Measurements from ENCODE around the gene LRRC14B. TPM values are rescaled to one million over a fixed set of nuclear protein-coding genes. Genes with fewer than 3 reads are reported as not detected.

Gene LRRC14B
- polyA plus RNA-seq (ENCODE audit: insufficient read depth in 1 of 5, insufficient read length in 5 of 5, low replicate concordance in 1 of 5) = 1 to 10 TPM in 1 of 5 donors, under 1 TPM in 2, not detected in 2; 0.14 to 1.6 (median 0.16) TPM
- long read RNA-seq, donor 1 = 0 reads
- long read RNA-seq, donor 2 = 0 reads
- long read RNA-seq, donor 3 = 0 reads
- long read RNA-seq, donor 4 = 0 reads
- long read RNA-seq, donor 5 = 0 reads
- long read RNA-seq, donor 6 = 0 reads
- long read RNA-seq, donor 7 = 0 reads
- long read RNA-seq, donor 8 = 0 reads

DNA sequence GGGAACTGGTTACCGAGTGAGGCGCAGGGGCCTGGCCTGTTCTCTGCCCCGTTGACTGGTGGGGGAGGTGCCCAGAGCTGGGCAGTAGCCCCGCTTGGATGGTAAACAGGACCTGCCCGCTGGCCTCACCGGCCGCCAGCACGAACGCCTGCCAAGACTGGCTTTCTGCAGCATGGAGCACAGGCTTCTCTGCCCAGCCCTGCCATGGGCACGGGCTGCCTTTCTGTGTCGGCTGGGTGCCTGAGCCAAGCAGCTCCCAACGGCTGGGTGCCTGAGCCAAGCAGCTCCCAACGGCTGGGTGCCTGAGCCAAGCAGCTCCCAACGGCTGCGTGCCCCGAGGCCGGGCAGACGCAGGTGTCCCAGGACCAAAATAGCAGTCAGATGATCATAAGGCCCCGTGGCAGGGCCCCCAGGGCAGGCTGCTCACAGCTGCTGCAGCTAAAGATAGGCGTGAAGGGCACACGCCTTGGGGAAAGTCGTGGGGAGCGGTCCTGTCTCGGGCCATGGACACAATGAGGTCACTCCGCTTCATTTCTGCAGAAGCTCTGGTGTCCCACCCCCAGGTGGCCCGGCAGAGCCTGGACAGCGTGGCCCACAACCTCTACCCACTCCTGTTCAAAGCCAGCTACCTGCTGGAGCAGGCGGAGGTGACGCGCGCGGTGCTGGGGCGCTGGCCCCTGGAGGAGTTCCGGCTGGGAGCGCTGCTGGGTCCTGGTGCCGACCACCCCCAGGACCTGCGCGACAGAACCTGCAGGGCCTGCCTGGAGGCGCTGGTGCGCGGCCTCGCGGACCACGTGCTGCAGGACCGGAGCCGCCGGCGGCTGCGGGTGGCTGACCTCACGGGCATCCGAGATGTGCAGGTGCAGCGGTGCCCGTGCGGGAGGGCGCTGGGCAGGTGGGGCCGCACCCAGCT is at the start of gene LRRC14B:
Gene LRRC14B, plus strand, starts transcription at position 460 of the 913 bp plus-strand sequence. Its CDS starts 44 bp downstream, at position 504.
- DNase-seq = no peak

DNA sequence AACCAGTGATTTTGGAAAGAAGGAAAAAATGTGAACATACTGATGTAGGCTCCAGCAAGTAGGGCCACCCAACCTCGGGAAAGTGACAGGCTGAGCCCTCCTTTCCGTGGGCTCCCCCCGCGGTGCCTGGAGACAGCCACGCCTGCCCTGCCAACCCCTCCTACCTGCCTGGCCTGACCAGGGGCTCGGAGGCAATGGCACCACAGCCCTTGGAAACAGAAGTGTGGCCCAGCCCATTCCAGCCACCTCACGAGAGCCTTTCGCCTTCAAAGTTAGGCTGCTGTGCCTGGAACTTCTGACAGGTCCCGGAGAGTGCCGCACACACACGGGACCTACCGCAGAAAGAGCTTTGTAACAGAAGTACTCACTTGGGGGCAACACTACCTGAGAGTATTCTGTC is 49.5 kb upstream of the LRRC14B start:
- no peak for DNase-seq

DNA sequence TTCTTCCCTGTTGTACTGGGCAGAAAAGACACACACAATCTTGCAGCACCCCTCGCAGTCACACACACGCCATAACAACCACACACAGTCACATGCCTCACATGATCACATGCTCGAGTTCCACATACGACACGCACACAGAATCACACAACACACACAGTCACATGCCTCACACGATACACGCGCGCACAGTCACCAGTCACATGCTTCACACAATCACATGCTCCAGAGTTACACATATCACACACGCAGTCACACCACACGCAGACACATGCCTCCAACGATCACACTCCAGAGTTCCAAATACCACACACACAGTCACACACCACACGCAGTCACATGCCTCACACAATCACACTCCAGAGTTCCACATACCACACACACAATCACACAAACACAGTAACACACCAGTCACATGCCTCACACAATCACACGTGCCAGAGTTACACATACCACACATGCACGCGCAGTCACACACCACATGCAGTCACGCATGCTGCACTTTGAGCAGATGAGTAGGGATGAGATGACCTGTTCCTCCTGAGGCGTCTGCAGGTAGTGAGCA is 49.0 kb upstream of the LRRC14B start:
- no peak for DNase-seq

- DNase-seq = no peak
Observed at GRCh38 chr5:143041-143440, 48.3 kb upstream of the LRRC14B start.

GRCh38 chr5:144941-145340 is 46.4 kb upstream of the LRRC14B start:
- no peak for DNase-seq

DNA sequence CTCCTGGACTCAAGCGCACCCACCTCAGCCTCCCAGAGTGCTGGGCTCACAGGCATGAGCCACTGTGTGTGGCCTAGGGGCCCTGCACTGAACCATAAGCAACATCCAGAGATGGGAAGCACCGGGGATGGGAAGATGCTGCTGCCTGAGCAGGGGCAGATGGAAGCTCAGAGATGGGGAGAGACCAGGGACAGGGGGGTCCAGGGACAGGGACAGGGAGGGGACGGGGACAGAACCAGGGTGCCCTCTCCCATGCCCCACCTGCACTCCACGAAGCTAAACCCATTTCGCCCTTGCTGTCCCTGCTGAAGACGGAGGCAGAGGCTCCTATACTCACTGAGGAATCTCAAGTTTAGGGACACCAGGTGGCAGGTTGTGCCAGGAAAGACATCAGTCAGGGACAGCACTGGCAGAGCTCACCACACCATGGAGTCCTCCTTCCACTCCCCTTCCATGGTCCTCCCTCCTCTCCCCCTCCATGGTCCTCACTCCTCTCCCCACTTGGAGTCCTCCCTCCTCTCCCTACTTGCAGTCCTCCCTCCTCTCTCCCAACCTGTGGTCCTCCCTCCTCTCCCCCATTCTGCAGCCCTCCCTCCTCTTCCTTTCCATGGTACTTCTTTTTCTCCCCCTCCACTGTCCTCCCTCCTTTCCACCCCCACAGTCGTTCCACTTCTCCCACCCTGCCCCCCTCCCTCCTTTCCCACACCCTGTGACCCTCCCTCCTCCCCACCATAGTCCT is 45.5 kb upstream of the LRRC14B start:
- DNase-seq = no peak

GRCh38 chr5:147751-148150 is 43.5 kb upstream of the LRRC14B start:
- no peak for DNase-seq

DNA sequence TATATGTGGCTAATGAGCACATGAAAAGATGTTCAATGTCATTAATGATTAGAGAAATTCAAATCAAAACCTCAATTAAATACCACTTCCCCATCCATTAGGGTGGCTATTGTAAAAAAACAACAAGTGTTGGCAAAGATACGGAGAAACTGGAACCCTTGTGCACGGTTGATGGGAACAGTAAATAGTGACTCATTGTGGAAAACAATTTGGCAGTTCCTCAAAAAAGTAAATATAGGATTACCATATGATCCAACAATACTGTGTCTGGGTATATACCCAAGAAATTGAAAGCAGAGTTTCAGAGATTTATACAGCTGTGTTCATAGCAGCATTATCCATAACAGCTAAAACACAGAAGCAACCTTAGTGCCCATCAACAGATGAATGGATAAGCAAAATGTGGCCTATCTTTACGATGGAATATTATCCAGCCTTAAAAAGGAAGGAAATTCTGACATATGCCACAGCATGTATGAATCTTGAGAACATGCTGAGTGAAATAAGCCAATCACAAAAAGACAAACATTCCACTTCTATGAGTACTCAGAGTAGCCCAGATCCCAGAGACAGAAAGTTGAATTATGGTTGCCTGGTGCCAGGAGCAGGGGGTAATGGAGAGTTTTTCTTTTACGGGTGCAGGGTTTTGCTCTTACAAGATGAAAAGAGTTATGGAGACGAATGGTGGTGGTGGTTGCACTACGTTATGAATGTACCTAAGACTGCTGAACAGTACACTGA is 41.4 kb upstream of the LRRC14B start:
- no peak for DNase-seq

DNA sequence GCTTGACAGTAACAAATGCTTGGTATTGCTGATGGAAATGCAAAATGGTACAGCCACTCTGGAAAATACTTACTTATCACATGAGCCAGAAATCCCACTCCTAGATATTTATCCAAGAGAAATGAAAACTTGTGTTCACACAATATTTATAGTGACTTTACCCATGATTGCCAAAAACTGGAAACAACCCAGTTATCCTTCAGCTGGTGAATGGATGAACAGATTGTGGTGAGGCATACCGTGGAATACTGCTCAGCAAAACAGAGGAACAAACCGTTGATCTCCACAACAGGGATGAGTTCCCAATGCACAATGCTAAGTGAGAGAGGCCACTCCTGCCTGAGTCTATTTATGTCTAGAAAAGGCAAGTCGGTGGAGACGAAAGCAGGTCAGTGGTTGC is 40.5 kb upstream of the LRRC14B start:
- no peak for DNase-seq

- DNase-seq = no peak
Observed at GRCh38 chr5:152077-152476, 39.2 kb upstream of the LRRC14B start.

GRCh38 chr5:153256-153655 is 38.0 kb upstream of the LRRC14B start:
- no peak for DNase-seq

GRCh38 chr5:154236-154635 is 37.1 kb upstream of the LRRC14B start:
- no peak for DNase-seq

DNA sequence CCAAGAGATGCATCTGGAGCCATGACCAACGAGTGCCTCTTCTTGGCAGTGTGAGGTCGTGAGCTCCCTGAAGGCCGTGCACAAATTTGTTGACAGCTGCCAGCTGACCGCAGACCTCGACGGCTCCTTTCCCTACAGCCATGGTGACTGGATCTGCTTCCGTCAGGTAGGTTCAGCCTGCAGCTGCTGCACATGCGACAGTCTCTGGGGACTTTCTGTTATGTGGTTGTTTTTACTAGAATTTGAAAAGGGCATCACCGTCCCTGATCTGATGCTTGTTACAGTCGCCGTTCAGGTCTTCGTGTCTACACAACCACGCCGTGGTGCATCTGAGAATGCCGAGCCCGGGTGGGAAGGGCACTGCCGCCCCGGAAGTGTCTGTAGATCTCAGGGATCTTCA is 36.5 kb upstream of the LRRC14B start:
- DNase-seq = no peak

DNA sequence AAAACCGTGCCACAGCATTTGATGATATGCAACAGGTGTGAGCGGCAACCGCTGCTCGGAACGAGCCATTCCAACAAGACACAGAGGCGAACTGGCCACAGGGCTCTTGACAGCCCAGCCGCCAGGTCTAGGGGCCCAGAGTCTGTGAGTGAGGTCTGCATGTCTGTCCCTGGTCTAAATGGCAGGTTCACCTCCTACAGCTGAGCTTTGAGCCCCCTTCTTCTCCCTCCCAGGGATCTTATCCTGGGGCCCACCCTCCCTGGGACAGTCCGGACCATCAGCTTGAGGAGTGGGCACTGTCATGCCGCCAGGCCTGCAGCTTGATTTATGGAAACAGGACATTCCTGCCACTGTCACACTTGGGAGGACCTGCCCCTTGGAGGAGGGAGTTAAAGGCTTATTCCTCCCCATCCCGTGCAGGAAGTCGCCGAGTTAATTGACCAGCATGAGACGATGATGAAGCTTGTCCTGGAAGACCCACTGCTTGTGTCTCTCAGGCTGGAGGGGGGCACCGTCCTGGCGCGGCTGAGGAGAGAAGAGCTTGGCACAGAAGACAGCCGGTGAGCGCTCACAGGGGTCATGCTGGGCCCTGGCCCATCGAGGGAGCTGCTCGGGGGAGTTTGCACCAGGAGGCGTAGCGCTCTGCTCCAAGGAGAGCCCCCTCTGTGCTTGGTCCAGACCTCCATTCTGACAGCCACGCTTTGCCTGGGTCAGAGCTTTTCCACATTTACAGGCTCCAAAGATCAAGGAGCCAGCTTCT is 35.5 kb upstream of the LRRC14B start:
- no peak for DNase-seq

DNA sequence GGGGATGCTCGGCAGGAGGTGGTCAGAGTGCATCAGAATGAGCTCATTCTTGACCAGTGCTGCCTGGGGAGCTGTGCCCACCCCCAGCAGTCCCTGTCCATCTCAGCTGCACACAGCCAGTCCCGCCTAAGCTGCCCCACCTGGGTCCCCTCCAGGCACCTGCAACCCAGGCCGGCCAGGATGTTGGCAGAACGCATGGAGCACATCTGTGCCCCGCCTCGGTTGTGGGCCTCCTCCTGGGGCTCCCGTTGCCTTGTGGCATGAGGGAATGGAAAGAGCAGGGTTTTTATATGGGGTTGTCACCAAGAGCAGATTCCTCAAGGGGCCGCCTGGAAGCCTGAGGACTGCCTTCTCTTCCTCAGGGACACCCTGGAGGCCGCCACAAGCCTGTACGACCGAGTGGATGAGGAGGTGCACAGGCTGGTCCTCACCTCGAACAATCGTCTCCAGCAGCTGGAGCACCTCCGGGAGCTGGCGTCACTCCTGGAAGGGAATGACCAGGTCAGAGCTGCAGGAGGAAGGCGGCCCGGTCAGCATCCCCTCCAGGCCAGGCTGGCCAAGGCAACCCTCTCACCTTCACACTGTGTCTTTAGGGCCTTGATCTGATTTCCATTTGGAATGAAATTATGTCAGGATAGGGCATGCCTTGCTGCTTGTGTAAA is 34.8 kb upstream of the LRRC14B start:
- no peak for DNase-seq

- DNase-seq = no peak
Observed at GRCh38 chr5:157126-157715, 34.1 kb upstream of the LRRC14B start.

DNA sequence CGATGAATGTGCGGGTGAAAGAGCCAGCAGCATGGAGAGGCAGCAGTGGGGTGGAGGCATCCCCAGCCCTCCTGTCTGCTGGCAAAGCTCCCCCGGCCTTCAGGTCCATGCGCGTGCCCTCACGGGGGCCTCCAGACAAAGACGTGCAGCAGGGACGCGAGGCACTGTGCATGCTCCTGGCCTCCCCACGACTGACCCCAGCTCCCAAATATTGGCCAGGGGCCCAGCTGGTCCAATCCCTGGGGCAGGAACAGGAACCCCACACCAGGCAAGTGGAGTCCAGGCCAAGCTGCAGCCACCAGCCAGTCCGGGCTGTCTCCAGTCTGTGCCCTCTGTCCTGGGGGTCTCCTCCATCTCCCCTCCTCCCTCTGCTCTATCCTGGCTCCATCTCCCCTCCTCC is 33.5 kb upstream of the LRRC14B start:
- DNase-seq = no peak

DNA sequence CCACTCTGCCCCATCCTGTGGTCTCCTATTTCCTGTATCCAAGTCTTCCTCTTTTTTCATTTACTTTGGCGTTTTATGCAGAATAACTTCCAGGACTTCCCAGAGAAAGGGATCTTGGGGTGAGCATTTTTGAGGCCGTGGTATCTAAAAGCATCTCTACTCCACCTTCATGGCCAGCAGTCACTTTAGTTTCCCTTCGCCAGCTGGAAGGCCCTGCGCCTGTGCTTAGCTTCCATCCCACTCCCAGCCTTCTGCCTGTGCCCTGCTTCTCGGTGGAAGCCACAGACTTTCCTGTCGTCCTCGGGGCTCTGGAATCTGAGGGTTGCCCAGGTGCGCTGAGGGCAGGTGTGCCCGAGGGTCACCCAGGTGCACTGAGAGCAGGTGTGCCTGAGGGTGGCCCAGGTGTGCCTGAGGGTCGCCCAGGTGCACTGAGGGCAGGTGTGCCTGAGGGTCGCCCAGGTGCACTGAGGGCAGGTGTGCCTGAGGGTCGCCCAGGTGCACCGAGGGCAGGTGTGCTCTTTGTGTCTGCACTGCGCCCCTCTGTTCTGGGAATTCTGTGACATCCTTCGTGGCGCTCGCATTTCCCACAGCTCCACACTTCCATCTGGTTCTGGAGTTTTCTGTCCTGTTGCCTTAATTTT is 32.4 kb upstream of the LRRC14B start:
- DNase-seq = no peak

Measured in right lung (tissue), 10 donors.